Calu3 (cell line): ENCODE results near the gene DRC7. TPM values are rescaled to one million over a fixed set of nuclear protein-coding genes. Genes with fewer than 3 reads are reported as not detected.

ENCODE experiments used
- BruUV-seq: library from RNA; stranded (reverse); fragments of 400-500 nt; replicated peaks from 2 replicates; lab custom pipeline; 2021; lab: Mats Ljungman, UMichigan
- CTCF ChIA-PET: fragments of 300-600 bp; sonication (Branson Sonifier 250); formaldehyde crosslinking; loops from one replicate; lab custom pipeline; 2022; ENCODE audit warnings: antibody characterized with exemption; lab: Charles Lee
- DNase-seq: peaks from one replicate; pipeline ENCODE4 v3.0.0; 2022
- H3K27ac Mint-ChIP-seq: one replicate; pipeline ENCODE4 v1.8.0; 2022; ENCODE audit warnings: mixed read lengths; ENCODE audit not compliant: unreplicated experiment
- H3K27me3 Mint-ChIP-seq: one replicate; pipeline ENCODE4 v1.8.0; 2022; ENCODE audit warnings: mixed read lengths; ENCODE audit not compliant: unreplicated experiment
- H3K36me3 Mint-ChIP-seq: one replicate; pipeline ENCODE4 v1.8.0; 2022; ENCODE audit warnings: mild to moderate bottlenecking, moderate library complexity, mixed read lengths; ENCODE audit not compliant: insufficient read depth, unreplicated experiment
- H3K4me1 Mint-ChIP-seq: one replicate; pipeline ENCODE4 v1.8.0; 2022; ENCODE audit warnings: mild to moderate bottlenecking, low read depth, mixed read lengths; ENCODE audit not compliant: unreplicated experiment
- H3K4me3 Mint-ChIP-seq: one replicate; pipeline ENCODE4 v1.8.0; 2022; ENCODE audit warnings: mild to moderate bottlenecking, low read depth, moderate library complexity, mixed read lengths; ENCODE audit not compliant: unreplicated experiment
- H3K9me3 Mint-ChIP-seq: one replicate; pipeline ENCODE4 v1.8.0; 2022; ENCODE audit warnings: low read depth, mixed read lengths; ENCODE audit not compliant: unreplicated experiment
- CTCF ChIP-seq: fragments of 200-600 bp; IDR thresholded peaks from one replicate; pipeline ENCODE4 v1.8.0; 2022; ENCODE audit warnings: antibody characterized with exemption; ENCODE audit not compliant: unreplicated experiment
- intact Hi-C: fragments of 100-400 bp; cut with micrococcal nuclease; formaldehyde crosslinking; loops from one replicate; pipeline ENCODE4 v1.10.0; 2022; ENCODE audit not compliant: unreplicated experiment
- total RNA-seq: library from RNA; stranded (reverse); gene quantifications from 2 replicates; pipeline ENCODE4 v1.2.3, GENCODE V29; 2022

Gene DRC7
- total RNA-seq, 1 experiment from 2014 or later: not detected

- BruUV-seq: no TSS peak
- H3K4me3 Mint-ChIP-seq: no peak overlapping the region
- H3K27me3 Mint-ChIP-seq: no peaks in the 10 kb centered on the region
- H3K27ac Mint-ChIP-seq: no peak overlapping the region
- CTCF ChIA-PET: no interaction called here
- intact Hi-C loops: no loop called here
- TF ChIP-seq CTCF: no peak
- H3K36me3 Mint-ChIP-seq: peaks cover 68% of the 10 kb centered on the region
- no peak for DNase-seq
- H3K9me3 Mint-ChIP-seq: no peaks in the 10 kb centered on the region
- H3K4me1 Mint-ChIP-seq: peaks cover 10% of the 10 kb centered on the region
Measured at GRCh38 chr16:57761301-57761700, 66.7 kb downstream of the DRC7 start.

GRCh38 chr16:57761957-57762356, 67.4 kb downstream of the DRC7 start:
- peaks cover 67% of the 10 kb centered on the region for H3K36me3 Mint-ChIP-seq
- TF ChIP-seq CTCF: no peak
- DNase-seq: no peak
- H3K9me3 Mint-ChIP-seq: no peaks in the 10 kb centered on the region
- H3K27me3 Mint-ChIP-seq: no peaks in the 10 kb centered on the region
- BruUV-seq: no TSS peak
- H3K27ac Mint-ChIP-seq: no peak overlapping the region
- H3K4me1 Mint-ChIP-seq: peaks cover 10% of the 10 kb centered on the region
- no peak overlapping the region for H3K4me3 Mint-ChIP-seq
- CTCF ChIA-PET: no interaction called here
- intact Hi-C loops: no loop called here

GRCh38 chr16:57762365-57763040, 67.9 kb downstream of the DRC7 start:
- TF ChIP-seq CTCF: no peak
- no peaks in the 10 kb centered on the region for H3K27me3 Mint-ChIP-seq
- intact Hi-C loops: no loop called here
- CTCF ChIA-PET: no interaction called here
- H3K4me1 Mint-ChIP-seq: peaks cover 10% of the 10 kb centered on the region
- H3K4me3 Mint-ChIP-seq: no peak overlapping the region
- no peak for DNase-seq
- no peak overlapping the region for H3K27ac Mint-ChIP-seq
- peaks cover 62% of the 10 kb centered on the region for H3K36me3 Mint-ChIP-seq
- BruUV-seq: no TSS peak
- H3K9me3 Mint-ChIP-seq: no peaks in the 10 kb centered on the region

GRCh38 chr16:57763285-57764005, 68.8 kb downstream of the DRC7 start:
- TF ChIP-seq CTCF: no peak
- Mint-ChIP-seq H3K36me3 (peaks cover 60% of the 10 kb centered on the region), H3K9me3 (no peaks in the 10 kb centered on the region), H3K4me3 (no peak overlapping the region), H3K4me1 (peaks cover 10% of the 10 kb centered on the region), H3K27ac (peak overlapping the region; percentile 42), H3K27me3 (no peaks in the 10 kb centered on the region)
- CTCF ChIA-PET: interaction anchor here (0.8 to 0.9 kb wide), 2 partner anchors 34 to 100 kb away, joined by 3 to 4 read pairs; no protein-coding TSS in a partner anchor
- DNase-seq: no peak
- intact Hi-C loops: no loop called here
- no TSS peak for BruUV-seq
